ENCODE data around the gene TP53I13.

DNA sequence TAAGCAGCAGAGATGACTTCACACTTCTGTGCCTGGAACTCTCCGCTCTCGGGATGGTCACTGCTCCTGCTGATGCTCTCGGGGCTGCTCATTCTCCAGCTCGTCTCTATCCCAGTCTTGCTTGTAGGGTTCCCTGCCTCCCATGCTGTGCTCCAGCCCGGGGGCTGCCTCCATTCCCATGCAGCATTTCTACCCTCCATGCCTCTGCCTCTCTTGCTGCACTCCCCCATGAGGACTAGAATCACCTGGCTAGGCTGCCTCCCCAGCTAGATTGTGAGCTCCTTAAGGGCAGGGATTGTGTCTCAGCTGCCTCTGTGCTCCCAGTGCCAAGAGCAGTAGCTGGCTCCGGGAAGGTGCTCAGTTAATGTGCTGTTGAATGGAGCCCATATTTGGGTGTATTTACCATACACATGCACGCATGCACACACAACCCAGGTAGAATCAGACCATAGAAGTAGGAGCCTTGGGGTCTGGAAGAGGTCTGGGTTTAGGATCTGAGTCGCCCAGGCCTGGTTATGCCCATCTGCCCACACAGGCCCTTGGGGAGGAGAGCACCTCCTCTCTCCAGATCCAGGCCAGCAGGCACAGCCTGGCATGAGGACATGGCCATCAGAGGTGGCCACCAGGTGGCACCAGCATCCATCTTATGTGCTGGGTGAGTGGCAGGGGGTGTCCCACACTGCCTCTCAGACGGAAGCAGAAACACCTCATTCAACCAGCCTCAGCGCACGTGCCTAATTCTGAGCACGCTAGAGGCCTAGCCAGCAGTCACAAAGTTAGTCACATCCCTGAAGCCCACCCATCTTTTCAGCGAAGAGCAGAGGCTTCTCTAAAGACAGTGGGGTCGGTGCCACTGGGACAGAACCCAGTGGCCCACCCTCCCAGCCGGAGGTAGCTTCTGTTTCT lies 11.6 kb downstream of the TP53I13 start:
- TF ChIP-seq POLR2A (IDR thresholded peaks at IDR 0.05) = no peak
- TF ChIP-seq, protein P1, sequence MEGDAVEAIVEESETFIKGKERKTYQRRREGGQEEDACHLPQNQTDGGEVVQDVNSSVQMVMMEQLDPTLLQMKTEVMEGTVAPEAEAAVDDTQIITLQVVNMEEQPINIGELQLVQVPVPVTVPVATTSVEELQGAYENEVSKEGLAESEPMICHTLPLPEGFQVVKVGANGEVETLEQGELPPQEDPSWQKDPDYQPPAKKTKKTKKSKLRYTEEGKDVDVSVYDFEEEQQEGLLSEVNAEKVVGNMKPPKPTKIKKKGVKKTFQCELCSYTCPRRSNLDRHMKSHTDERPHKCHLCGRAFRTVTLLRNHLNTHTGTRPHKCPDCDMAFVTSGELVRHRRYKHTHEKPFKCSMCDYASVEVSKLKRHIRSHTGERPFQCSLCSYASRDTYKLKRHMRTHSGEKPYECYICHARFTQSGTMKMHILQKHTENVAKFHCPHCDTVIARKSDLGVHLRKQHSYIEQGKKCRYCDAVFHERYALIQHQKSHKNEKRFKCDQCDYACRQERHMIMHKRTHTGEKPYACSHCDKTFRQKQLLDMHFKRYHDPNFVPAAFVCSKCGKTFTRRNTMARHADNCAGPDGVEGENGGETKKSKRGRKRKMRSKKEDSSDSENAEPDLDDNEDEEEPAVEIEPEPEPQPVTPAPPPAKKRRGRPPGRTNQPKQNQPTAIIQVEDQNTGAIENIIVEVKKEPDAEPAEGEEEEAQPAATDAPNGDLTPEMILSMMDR (IDR thresholded peaks at IDR 0.05) = peak in 3 of 4 experiments; percentile 90 to 93 (median 92)
